Erythroblast (primary cell): ENCODE measurements around the gene LRBA.

Source experiments
- GATA1 ChIP-seq: IDR thresholded peaks from 2 replicates; pipeline ENCODE4 v1.6.1; 2011; ENCODE audit warnings: low read depth, mild to moderate bottlenecking, control low read depth, low read length, moderate library complexity
- POLR2A ChIP-seq: IDR thresholded peaks from 2 replicates; pipeline ENCODE4 v1.6.1; 2011; ENCODE audit warnings: mild to moderate bottlenecking, low read length

DNA sequence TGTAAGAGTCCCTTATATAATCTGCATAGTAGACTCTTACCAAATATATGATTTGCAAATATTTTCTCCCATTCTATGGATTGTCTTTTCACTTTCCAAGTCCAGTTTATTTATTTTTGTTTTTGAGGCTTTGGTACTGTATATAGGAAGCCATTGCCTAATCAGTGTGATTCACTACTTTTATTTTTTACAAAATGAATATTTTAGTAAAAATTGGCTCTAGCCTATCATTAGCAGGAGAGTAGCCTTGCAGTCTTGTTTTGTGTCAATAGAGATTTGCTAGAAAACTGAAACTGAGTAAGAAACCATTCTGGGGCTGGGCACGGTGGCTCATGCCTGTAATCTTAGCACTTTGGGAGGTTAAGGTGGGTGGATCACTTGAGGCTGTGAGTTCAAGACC lies 633.1 kb downstream of the LRBA start:
- no peak for TF ChIP-seq POLR2A
- TF ChIP-seq GATA1, result no peak
